ENCODE measurements around the gene OSCP1.

DNA sequence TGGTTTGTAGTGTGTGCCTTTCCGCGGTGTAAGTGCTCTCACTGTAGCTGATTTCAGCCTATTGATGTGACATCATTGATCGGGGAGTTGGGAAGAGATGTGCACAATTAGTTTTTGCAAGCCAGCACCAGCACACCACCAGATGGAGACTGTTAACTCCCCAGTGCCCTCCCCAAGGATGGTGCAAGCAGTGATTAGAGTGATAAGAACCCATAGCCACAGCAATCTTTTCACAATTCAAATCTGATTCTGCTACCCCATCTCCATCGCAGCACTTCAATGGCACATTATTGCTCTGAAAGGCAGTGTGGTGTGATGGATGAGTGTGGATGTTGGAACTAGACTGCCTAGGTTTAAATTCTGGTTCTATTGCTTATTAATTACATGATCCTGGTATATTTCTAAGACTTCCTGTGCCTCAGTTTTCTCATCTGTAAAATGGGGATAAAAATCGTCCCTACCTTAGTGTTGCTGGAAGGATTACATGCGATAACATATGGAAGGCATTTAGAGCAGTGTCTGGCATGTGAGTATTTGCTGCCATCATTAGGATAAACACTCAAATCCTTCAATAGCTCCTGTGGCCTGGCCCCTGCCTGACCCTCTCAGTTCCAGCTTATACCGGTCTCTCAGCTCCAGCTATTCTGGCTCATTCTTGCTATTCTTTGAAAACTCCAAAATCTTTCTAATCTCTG is 25.8 kb upstream of the OSCP1 start:
- TF ChIP-seq, protein P1, sequence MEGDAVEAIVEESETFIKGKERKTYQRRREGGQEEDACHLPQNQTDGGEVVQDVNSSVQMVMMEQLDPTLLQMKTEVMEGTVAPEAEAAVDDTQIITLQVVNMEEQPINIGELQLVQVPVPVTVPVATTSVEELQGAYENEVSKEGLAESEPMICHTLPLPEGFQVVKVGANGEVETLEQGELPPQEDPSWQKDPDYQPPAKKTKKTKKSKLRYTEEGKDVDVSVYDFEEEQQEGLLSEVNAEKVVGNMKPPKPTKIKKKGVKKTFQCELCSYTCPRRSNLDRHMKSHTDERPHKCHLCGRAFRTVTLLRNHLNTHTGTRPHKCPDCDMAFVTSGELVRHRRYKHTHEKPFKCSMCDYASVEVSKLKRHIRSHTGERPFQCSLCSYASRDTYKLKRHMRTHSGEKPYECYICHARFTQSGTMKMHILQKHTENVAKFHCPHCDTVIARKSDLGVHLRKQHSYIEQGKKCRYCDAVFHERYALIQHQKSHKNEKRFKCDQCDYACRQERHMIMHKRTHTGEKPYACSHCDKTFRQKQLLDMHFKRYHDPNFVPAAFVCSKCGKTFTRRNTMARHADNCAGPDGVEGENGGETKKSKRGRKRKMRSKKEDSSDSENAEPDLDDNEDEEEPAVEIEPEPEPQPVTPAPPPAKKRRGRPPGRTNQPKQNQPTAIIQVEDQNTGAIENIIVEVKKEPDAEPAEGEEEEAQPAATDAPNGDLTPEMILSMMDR (conservative IDR thresholded peaks at IDR 0.05; ENCODE audit: low read depth in 2 of 2), result no peak; a peak in 1 of 4 replicates
- TF ChIP-seq EZH2 (IDR thresholded peaks at IDR 0.05; ENCODE audit: low read depth, unreplicated experiment) (no peak), NANOG (IDR thresholded peaks at IDR 0.05; ENCODE audit: borderline replicate concordance) (no peak), POLR2AphosphoS5 (IDR thresholded peaks at IDR 0.05; ENCODE audit: low read depth) (no peak), EZH2phosphoT487 (IDR thresholded peaks at IDR 0.05; ENCODE audit: unreplicated experiment) (no peak), CREB1 (CRISPR knock-in tag; IDR thresholded peaks at IDR 0.05; ENCODE audit: low read depth) (no peak), ZNF114 (CRISPR knock-in tag; IDR thresholded peaks at IDR 0.05) (no peak), JUNB (IDR thresholded peaks at IDR 0.05; ENCODE audit: unreplicated experiment) (no peak), ZNF331 (CRISPR knock-in tag; IDR thresholded peaks at IDR 0.05; ENCODE audit: low read depth) (no peak), STAT1 (IDR thresholded peaks at IDR 0.05; ENCODE audit: unreplicated experiment) (no peak)
- TF ChIP-seq, protein P2, sequence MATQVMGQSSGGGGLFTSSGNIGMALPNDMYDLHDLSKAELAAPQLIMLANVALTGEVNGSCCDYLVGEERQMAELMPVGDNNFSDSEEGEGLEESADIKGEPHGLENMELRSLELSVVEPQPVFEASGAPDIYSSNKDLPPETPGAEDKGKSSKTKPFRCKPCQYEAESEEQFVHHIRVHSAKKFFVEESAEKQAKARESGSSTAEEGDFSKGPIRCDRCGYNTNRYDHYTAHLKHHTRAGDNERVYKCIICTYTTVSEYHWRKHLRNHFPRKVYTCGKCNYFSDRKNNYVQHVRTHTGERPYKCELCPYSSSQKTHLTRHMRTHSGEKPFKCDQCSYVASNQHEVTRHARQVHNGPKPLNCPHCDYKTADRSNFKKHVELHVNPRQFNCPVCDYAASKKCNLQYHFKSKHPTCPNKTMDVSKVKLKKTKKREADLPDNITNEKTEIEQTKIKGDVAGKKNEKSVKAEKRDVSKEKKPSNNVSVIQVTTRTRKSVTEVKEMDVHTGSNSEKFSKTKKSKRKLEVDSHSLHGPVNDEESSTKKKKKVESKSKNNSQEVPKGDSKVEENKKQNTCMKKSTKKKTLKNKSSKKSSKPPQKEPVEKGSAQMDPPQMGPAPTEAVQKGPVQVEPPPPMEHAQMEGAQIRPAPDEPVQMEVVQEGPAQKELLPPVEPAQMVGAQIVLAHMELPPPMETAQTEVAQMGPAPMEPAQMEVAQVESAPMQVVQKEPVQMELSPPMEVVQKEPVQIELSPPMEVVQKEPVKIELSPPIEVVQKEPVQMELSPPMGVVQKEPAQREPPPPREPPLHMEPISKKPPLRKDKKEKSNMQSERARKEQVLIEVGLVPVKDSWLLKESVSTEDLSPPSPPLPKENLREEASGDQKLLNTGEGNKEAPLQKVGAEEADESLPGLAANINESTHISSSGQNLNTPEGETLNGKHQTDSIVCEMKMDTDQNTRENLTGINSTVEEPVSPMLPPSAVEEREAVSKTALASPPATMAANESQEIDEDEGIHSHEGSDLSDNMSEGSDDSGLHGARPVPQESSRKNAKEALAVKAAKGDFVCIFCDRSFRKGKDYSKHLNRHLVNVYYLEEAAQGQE (IDR thresholded peaks at IDR 0.05; ENCODE audit: unreplicated experiment), result no peak
- TF ChIP-seq, protein P3, sequence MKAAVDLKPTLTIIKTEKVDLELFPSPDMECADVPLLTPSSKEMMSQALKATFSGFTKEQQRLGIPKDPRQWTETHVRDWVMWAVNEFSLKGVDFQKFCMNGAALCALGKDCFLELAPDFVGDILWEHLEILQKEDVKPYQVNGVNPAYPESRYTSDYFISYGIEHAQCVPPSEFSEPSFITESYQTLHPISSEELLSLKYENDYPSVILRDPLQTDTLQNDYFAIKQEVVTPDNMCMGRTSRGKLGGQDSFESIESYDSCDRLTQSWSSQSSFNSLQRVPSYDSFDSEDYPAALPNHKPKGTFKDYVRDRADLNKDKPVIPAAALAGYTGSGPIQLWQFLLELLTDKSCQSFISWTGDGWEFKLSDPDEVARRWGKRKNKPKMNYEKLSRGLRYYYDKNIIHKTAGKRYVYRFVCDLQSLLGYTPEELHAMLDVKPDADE (IDR thresholded peaks at IDR 0.05), result no peak
- TF ChIP-seq, protein P4, sequence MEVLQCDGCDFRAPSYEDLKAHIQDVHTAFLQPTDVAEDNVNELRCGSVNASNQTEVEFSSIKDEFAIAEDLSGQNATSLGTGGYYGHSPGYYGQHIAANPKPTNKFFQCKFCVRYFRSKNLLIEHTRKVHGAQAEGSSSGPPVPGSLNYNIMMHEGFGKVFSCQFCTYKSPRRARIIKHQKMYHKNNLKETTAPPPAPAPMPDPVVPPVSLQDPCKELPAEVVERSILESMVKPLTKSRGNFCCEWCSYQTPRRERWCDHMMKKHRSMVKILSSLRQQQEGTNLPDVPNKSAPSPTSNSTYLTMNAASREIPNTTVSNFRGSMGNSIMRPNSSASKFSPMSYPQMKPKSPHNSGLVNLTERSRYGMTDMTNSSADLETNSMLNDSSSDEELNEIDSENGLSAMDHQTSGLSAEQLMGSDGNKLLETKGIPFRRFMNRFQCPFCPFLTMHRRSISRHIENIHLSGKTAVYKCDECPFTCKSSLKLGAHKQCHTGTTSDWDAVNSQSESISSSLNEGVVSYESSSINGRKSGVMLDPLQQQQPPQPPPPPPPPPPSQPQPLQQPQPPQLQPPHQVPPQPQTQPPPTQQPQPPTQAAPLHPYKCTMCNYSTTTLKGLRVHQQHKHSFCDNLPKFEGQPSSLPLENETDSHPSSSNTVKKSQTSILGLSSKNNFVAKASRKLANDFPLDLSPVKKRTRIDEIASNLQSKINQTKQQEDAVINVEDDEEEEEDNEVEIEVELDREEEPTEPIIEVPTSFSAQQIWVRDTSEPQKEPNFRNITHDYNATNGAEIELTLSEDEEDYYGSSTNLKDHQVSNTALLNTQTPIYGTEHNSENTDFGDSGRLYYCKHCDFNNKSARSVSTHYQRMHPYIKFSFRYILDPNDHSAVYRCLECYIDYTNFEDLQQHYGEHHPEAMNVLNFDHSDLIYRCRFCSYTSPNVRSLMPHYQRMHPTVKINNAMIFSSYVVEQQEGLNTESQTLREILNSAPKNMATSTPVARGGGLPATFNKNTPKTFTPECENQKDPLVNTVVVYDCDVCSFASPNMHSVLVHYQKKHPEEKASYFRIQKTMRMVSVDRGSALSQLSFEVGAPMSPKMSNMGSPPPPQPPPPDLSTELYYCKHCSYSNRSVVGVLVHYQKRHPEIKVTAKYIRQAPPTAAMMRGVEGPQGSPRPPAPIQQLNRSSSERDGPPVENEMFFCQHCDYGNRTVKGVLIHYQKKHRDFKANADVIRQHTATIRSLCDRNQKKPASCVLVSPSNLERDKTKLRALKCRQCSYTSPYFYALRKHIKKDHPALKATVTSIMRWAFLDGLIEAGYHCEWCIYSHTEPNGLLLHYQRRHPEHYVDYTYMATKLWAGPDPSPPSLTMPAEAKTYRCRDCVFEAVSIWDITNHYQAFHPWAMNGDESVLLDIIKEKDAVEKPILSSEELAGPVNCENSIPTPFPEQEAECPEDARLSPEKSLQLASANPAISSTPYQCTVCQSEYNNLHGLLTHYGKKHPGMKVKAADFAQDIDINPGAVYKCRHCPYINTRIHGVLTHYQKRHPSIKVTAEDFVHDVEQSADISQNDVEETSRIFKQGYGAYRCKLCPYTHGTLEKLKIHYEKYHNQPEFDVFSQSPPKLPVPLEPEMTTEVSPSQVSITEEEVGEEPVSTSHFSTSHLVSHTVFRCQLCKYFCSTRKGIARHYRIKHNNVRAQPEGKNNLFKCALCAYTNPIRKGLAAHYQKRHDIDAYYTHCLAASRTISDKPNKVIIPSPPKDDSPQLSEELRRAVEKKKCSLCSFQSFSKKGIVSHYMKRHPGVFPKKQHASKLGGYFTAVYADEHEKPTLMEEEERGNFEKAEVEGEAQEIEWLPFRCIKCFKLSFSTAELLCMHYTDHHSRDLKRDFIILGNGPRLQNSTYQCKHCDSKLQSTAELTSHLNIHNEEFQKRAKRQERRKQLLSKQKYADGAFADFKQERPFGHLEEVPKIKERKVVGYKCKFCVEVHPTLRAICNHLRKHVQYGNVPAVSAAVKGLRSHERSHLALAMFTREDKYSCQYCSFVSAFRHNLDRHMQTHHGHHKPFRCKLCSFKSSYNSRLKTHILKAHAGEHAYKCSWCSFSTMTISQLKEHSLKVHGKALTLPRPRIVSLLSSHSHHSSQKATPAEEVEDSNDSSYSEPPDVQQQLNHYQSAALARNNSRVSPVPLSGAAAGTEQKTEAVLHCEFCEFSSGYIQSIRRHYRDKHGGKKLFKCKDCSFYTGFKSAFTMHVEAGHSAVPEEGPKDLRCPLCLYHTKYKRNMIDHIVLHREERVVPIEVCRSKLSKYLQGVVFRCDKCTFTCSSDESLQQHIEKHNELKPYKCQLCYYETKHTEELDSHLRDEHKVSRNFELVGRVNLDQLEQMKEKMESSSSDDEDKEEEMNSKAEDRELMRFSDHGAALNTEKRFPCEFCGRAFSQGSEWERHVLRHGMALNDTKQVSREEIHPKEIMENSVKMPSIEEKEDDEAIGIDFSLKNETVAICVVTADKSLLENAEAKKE (CRISPR knock-in tag; IDR thresholded peaks at IDR 0.05), result no peak
